Midbrain (tissue), 1 donor: ENCODE measurements around the gene SETDB2.

Experiments
- DNase-seq: peaks from one replicate; lab custom pipeline; 2025; lab: John Stamatoyannopoulos, UW

SETDB2 gene

GRCh38 chr13:49443704-49444523 is at the start of gene SETDB2, which contains the start of gene CAB39L:
Gene SETDB2 (plus strand): TSS chr13:49444274. CDS start chr13:49451894, 7,620 bp downstream.
Gene CAB39L (minus strand): TSS chr13:49444064. CDS start chr13:49382910, 61,154 bp downstream.
- peak; percentile 99 for DNase-seq

DNA sequence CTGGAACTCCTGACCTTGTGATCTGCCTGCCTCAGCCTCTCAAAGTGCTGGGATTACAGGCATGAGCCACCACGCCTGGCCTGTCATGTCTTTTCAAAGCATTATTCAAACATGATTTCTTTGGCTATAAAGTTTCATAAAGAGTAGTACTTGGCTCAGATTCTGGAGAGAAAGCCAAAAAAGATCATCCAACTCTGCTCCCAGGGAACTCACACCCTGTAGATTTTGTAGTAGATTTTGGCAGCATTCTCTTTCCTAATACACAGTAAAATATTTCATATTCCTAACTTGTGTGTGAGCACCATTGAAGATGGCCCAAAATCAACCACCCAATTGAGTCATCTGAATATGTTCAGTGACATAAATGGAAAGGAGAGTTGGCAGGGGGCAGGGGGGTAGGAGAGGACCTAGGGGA is 48.6 kb upstream of the SETDB2 start:
- DNase-seq, result no peak

DNA sequence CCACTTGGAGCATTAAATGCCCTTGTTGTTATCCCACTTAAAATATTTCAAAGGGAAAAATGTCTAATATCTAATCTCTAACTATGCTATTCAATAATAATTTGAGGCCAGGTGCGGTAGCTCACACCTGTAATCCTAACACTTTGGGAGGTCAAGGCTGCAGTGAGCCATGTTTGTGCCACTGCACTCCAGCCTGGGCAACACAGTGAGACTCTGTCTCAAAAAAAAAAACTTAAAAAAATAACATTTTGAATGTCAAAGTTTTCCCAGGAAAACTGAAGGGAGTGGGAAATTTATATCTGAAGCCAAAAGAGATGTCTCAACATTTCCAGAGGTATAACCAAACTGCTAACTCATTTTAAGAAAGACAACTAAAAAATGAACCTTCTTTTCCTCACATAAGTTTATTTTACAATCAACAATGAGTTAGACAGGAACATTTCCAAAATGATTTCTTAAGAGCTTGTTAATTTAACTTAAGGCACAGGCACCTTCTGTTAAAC is 48.1 kb upstream of the SETDB2 start:
- no peak for DNase-seq

DNA sequence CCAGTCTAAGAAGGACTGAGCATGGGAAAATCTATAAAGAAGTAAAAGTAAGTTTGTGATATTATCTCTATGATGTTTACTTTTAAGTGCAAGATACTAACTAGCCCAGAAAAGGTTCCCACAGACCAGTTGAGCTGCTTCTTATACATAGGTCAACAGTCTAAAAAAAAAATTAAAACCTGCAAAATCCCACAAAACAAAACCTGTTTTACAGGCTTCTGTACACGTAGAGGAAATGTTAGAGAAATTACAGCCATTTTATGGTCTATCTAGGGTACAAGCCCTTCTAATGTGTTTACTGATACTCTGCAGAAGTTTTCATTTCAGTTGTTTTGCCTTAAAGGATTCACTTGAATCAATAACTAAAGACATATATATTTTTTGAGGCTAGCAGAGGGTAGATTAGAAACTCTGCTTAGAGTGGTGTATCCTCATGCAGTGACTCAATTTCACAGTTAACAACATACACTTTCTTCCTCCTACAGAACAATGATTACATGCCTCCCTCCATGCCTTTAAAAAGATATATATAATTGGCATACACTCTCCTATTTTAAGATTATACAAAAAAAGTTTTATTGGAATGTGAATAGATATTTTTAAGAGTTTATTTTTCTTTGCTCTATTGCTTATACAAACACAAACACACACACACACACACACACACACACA is 44.1 kb upstream of the SETDB2 start:
- DNase-seq, result no peak

- DNase-seq, result peak; percentile 71
Observed at GRCh38 chr13:49400755-49401659, 43.1 kb upstream of the SETDB2 start.

GRCh38 chr13:49403996-49404702 is 39.9 kb upstream of the SETDB2 start:
- no peak for DNase-seq

DNA sequence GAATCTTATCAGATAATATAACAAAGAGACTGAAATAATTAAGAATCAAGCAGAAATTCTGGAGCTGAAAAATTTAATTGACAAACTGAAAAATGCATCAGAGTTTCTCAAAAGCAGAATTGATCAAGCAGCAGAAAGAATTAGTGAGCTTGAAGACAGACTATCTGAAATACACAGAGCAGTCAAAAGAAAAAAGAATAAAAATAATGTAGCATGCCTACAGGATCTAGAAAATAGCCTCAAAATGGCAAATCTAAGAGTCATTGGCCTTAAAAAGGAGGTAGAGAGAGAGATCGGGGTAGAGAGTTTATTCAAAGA is 39.4 kb upstream of the SETDB2 start:
- no peak for DNase-seq

DNA sequence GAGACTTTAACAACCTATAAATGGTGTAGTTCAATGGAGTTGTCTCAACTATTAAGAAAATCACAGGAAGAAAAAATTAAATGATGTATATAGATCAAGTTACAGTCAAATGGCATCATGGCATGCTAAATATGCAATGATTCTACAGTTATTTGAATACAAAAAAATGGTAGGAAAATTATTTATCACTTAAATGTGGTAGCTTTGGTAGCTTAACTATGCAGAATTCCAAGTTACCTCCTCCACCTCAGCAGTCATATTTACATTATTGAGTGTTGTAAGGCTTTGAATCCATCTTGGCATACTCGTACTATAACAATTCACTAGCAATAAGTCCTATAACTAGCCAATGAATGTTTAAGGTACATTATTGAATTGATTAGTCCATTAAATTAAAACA is 37.0 kb upstream of the SETDB2 start:
- DNase-seq, result no peak

DNA sequence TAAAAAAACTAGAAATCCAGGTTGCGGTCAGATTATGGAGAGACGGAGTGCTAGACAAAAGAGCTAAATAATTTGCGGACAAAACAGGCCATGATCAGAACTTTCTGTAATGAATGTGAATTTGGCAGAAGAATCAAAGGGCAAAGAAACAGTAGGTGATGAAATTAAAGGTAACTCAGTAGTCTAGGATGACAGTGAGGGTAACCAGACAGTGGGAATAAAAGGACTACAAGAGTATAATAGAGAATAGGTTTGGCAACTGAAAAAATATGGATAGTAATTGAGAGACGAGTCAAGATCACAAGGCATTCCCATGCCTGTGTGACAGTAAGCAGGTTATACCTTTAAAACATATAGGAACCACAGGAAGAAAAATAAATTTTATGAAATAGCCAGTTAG is 36.1 kb upstream of the SETDB2 start:
- DNase-seq, result no peak

- no peak for DNase-seq
Observed at GRCh38 chr13:49409008-49409407, 35.1 kb upstream of the SETDB2 start.

- no peak for DNase-seq
Observed at GRCh38 chr13:49410006-49410405, 34.1 kb upstream of the SETDB2 start.

GRCh38 chr13:49410477-49410876 is 33.6 kb upstream of the SETDB2 start:
- no peak for DNase-seq

DNA sequence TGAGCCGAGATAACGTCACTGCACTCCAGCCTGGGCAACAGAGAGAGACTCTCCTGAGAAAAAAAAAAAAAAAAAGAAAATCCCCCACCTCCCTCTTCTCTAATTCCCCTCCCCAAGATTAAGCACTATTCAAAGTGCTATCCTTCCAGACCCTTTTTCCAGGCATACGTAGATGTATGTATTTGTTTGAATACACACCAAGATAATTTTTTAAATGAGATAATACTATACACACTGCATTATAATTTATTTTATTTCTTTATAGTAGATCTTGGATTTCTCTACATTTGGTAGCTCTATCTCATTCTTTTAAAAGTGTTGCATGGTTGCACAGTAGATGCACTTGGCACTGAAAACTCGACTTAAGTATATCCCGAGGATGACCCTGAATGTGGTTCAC is 32.7 kb upstream of the SETDB2 start:
- DNase-seq, result no peak

DNA sequence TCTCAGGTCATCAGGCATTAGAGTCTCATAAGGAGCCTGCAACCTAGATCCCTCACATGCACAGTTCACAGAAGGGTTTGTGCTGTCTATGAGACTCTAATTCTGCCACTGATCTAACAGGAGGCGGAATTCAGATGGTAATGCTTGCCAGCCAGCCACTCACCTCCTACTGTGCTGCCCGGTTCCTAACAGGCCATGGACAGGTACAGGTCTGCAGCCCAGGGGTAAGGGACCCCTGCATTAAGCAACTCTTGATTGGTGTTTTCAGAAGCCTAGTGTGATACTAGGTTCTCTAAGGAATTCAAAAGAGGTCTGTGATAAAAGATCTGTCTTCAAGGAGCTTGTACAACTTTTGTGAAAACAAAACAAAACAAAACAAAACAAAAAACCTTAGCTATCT is 31.3 kb upstream of the SETDB2 start:
- no peak for DNase-seq

DNA sequence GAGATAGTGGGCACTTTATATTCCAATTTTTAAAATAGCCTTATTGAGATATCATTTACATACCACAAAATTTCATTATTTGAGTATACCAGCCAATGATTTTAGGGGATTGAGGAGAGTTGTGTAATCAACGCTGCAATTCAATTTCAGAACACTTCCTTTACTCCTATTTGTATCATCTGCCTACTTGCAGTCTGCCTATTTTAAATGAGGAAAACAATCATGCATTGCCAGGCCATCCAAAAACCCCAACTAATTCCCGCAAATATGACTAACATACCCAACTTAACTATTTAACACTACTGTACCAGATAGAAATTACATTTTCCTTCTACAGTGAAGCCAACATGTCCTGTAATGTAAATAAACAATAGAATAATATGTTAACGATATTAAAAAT is 26.9 kb upstream of the SETDB2 start:
- DNase-seq, result no peak

- no peak for DNase-seq
Observed at GRCh38 chr13:49418206-49418605, 25.9 kb upstream of the SETDB2 start.

DNA sequence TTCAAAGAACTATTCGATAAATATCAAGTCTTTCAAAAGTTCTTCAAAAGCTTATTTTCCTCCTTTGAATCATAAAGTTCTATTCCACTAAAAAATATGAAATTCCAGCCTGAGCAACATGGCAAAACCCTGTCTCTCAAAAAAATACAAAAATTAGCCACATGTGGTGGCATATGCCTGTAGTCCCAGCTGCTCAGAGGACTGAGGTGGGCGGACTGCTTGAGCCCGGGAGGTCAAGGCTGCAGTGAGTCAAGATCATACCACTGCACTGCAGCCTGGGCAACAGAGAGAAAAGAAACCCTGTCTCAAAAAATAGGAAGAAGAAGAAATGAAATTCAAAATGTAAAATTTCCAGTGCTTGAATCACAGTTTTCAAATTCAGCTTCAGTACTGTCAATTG is 24.8 kb upstream of the SETDB2 start:
- no peak for DNase-seq

DNA sequence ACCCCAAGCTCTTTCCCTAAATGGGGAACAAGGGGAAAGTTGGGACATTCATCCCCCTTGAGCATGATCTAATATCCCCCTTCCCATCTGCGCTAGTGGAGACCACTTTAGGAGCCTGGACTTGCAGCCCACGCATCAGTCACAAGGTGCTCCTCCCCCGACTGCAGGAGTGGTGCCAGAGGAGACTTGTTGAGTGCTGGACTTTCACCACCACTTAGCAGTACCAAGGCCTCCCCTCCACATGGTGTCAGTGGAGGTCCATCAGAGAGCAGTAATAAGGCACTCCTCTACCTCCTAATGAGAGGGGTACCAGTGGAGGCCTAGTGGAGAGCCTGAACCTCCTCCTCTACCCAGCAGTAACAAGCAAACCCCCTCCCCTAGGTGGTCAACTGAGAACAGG is 22.7 kb upstream of the SETDB2 start:
- DNase-seq, result no peak

DNA sequence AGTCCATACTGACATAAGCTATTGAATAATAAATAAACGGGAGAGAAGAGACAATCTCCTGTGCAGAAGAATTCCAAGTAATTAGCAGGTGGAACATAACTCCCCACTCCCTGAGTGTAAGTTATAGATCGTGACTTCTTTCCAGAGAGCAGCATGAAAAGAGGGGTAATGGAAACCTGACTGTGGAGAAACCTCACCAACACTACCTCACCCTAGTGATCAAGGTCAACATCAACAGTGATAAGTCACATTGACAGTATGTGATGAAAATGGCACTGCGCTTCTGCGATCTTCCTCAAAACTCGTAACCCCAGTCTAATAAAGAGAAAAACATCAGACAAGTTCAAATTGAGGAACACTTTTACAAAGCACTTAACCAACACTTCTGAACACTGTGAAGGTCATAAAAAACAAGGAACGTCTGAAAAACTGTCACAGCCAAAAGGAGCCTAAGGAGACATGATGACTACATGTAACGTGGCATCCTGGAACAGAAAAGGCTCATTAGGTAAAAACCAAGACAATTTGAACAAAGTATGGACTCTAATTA is 20.0 kb upstream of the SETDB2 start:
- no peak for DNase-seq

- DNase-seq, result no peak
Observed at GRCh38 chr13:49428041-49428763, 15.9 kb upstream of the SETDB2 start.

DNA sequence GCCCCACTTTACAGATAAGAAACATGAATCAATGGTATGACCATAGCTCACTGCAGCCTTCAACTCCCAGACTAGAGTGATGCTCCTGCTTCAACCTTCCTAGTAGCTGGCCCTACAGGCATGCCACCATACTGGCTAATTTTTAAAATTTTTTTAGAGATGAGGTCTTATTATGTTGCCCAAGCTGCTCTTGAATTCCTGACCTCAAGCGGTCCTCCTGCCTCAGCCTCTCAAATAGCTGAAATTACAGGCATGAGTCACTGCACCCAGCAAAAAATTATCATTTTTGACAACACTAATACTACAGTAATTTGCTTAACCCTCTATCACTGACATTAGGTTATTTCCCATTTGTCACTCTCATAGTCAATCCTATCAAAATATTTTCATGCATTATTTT is 15.0 kb upstream of the SETDB2 start:
- DNase-seq, result no peak
